Heart left ventricle (tissue), 13 donors: ENCODE results near the gene DLX3.

Experiments used
- POLR2A ChIP-seq, 2 donors: fragments of 450-650 bp; IDR thresholded peaks; one replicate each; pipeline ENCODE4 v1.6.1; 2017; ENCODE audit warnings: antibody characterized with exemption in 2 of 2, mild to moderate bottlenecking in 2 of 2, moderate library complexity in 2 of 2
- TF ChIP-seq, protein P1 (sequence below), 12 donors: fragments of 200-600 bp; sonication (generic) in 4 of 12; IDR thresholded peaks; one replicate each; pipeline versions ENCODE4 v1.5.0 to v1.8.0; 2018 to 2022; ENCODE audit warnings: antibody characterized with exemption in 12 of 12, mild to moderate bottlenecking in 5 of 12
- donor health status: ischemic (EF 13 %, LVEDD 7.1; RV severe dilation, severe dysfunction).
- donor health status: DM: no; HTN: yes; CAD: no.
- donor health status: DM: no; HTN: no; CAD: no.
- donor health status: ischemic (EF 25% LVEDD 6.9; RV normal size, moderate dysfunction).
- donor health status: ischemic (EF 25% LVEDD 5.7; RV mildly dilated, moderate dysfunction).
- donor health status: ischemic (EF 35%, LVEDD 5.7; RV mildly dilated, moderate dysfunction).
- donor health status: nonischemic (EF 11% LVEDD 7.7; RV severe dilation, severe dysfunction).
- donor health status: DM: yes; HTN: yes; CAD: no.
- donor health status: PGD.
- donor health status: ischemic (EF 29% LVEDD 5.4; RV normal size, mild dysfunction).
- donor health status: nonischemic (EF 23%, LVEDD 6.1; RV moderate dilation, normal function).

- TF ChIP-seq, protein P1, sequence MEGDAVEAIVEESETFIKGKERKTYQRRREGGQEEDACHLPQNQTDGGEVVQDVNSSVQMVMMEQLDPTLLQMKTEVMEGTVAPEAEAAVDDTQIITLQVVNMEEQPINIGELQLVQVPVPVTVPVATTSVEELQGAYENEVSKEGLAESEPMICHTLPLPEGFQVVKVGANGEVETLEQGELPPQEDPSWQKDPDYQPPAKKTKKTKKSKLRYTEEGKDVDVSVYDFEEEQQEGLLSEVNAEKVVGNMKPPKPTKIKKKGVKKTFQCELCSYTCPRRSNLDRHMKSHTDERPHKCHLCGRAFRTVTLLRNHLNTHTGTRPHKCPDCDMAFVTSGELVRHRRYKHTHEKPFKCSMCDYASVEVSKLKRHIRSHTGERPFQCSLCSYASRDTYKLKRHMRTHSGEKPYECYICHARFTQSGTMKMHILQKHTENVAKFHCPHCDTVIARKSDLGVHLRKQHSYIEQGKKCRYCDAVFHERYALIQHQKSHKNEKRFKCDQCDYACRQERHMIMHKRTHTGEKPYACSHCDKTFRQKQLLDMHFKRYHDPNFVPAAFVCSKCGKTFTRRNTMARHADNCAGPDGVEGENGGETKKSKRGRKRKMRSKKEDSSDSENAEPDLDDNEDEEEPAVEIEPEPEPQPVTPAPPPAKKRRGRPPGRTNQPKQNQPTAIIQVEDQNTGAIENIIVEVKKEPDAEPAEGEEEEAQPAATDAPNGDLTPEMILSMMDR (IDR thresholded peaks at IDR 0.05): no peak
- TF ChIP-seq POLR2A (IDR thresholded peaks at IDR 0.05): no peak
Observed at GRCh38 chr17:49972486-49973270, 22.3 kb downstream of the DLX3 start.
